ENCODE data around the gene PGP. TPM values are rescaled to one million over a fixed set of nuclear protein-coding genes. Genes with fewer than 3 reads are reported as not detected.

The PGP gene
- total RNA-seq, 1 experiment from 2014 or later = 45.0 TPM

DNA sequence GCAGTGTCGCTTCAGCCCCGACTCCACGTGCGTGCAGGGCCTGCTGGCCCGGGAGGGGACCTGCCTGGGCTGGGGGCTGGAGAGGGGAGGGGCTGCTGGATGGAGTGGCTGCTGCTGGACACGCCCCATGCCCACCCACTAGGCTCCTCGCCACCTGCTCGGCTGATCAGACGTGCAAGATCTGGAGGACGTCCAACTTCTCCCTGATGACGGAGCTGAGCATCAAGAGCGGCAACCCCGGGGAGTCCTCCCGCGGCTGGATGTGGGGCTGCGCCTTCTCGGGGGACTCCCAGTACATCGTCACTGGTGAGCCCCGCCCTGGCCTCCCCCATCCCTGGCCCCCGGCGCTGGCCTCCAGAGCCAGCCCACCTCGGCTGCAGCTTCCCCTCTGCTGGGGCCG, 6.3 kb downstream of the PGP start:
- H3K4me1 Mint-ChIP-seq (ENCODE audit: low read depth, unreplicated experiment) = peaks cover 47% of the 10 kb centered on the region
- H3K4me3 Mint-ChIP-seq (ENCODE audit: low read depth, unreplicated experiment) = no peak overlapping the region
- H3K27ac Mint-ChIP-seq (ENCODE audit: unreplicated experiment) = no peak overlapping the region
- no TSS peak for BruUV-seq (replicated peaks)
- no peaks in the 10 kb centered on the region for H3K27me3 Mint-ChIP-seq (ENCODE audit: unreplicated experiment)
- H3K9me3 Mint-ChIP-seq (ENCODE audit: low read depth, unreplicated experiment) = no peaks in the 10 kb centered on the region
- DNase-seq = no peak
- TF ChIP-seq, protein P1, sequence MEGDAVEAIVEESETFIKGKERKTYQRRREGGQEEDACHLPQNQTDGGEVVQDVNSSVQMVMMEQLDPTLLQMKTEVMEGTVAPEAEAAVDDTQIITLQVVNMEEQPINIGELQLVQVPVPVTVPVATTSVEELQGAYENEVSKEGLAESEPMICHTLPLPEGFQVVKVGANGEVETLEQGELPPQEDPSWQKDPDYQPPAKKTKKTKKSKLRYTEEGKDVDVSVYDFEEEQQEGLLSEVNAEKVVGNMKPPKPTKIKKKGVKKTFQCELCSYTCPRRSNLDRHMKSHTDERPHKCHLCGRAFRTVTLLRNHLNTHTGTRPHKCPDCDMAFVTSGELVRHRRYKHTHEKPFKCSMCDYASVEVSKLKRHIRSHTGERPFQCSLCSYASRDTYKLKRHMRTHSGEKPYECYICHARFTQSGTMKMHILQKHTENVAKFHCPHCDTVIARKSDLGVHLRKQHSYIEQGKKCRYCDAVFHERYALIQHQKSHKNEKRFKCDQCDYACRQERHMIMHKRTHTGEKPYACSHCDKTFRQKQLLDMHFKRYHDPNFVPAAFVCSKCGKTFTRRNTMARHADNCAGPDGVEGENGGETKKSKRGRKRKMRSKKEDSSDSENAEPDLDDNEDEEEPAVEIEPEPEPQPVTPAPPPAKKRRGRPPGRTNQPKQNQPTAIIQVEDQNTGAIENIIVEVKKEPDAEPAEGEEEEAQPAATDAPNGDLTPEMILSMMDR (IDR thresholded peaks at IDR 0.05; ENCODE audit: unreplicated experiment) = no peak
- CTCF ChIA-PET = no interaction called here
- H3K36me3 Mint-ChIP-seq (ENCODE audit: insufficient read depth, unreplicated experiment) = peaks cover 87% of the 10 kb centered on the region
- intact Hi-C loops (cut with micrococcal nuclease; ENCODE audit: unreplicated experiment) = no loop called here

DNA sequence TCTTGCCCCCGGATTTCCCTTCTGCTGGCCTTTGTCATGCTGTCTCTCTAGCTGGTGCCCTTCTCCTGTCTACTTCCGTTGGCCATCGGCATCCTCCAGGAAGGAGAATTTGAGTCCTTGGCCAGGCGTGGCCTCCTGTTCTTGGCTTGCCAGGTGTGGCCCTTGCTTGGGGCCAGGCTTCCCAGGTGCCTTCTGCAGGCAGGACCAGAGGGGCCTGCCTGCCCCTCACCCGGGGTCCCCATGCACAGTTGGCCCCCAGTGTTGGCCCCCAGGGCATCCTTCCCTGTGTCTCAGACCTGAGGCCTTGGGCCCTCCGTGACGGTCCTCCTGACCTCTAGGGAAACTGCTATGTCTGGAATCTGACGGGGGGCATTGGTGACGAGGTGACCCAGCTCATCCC, 6.8 kb downstream of the PGP start:
- DNase-seq = no peak
- Mint-ChIP-seq H3K4me1 (ENCODE audit: low read depth, unreplicated experiment) (peaks cover 42% of the 10 kb centered on the region), H3K4me3 (ENCODE audit: low read depth, unreplicated experiment) (peak overlapping the region; percentile 17), H3K9me3 (ENCODE audit: low read depth, unreplicated experiment) (no peaks in the 10 kb centered on the region), H3K27me3 (ENCODE audit: unreplicated experiment) (no peaks in the 10 kb centered on the region), H3K36me3 (ENCODE audit: insufficient read depth, unreplicated experiment) (peaks cover 83% of the 10 kb centered on the region), H3K27ac (ENCODE audit: unreplicated experiment) (no peak overlapping the region)
- intact Hi-C loops (cut with micrococcal nuclease; ENCODE audit: unreplicated experiment) = no loop called here
- BruUV-seq (replicated peaks) = no TSS peak
- CTCF ChIA-PET = no interaction called here
- TF ChIP-seq, protein P1 (IDR thresholded peaks at IDR 0.05; ENCODE audit: unreplicated experiment) = no peak

DNA sequence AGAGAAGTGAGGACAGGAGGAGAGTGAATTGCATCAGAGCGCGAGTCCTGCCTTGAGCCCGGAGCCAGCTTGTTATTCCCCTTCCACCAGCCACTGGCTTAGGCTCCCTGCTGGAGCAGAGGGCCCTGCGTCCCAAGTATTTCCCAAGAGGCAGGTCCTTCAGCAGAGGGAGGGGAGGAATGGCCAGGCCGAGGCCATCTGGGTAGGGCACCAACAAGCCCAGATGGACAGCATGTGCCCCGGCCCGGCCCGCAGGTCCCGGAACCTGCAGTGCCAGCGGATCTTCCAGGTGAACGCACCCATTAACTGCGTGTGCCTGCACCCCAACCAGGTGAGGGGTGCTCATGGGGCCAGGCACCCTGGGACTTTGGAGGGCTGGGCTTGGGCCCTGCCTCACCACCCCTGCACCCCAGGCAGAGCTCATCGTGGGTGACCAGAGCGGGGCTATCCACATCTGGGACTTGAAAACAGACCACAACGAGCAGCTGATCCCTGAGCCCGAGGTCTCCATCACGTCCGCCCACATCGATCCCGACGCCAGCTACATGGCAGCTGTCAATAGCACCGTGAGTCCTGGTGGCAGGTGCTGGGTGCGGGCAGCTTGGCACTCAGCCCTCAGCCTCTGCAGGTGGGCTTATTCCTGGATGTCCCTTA, 7.7 kb downstream of the PGP start:
- intact Hi-C loops (cut with micrococcal nuclease; ENCODE audit: unreplicated experiment) = no loop called here
- no TSS peak for BruUV-seq (replicated peaks)
- no peak for DNase-seq
- Mint-ChIP-seq H3K36me3 (ENCODE audit: insufficient read depth, unreplicated experiment) (peaks cover 73% of the 10 kb centered on the region), H3K27ac (ENCODE audit: unreplicated experiment) (no peak overlapping the region), H3K27me3 (ENCODE audit: unreplicated experiment) (peaks cover 8% of the 10 kb centered on the region), H3K9me3 (ENCODE audit: low read depth, unreplicated experiment) (no peaks in the 10 kb centered on the region), H3K4me3 (ENCODE audit: low read depth, unreplicated experiment) (peak overlapping the region; percentile 80), H3K4me1 (ENCODE audit: low read depth, unreplicated experiment) (peaks cover 33% of the 10 kb centered on the region)
- TF ChIP-seq, protein P1 (IDR thresholded peaks at IDR 0.05; ENCODE audit: unreplicated experiment) = no peak
- CTCF ChIA-PET = no interaction called here

DNA sequence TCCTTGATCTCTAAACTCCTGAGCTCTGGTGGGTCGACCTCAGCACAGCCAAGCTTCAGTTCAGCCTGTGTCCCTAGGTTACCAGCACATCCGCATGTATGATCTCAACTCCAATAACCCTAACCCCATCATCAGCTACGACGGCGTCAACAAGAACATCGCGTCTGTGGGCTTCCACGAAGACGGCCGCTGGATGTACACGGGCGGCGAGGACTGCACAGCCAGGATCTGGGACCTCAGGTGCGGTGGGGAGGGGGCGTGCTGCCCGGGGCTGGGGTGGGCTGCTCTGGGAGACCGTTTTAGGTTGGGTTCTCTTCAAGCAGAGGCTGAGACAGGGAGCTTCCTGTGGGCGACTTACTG, 8.2 kb downstream of the PGP start:
- TSS peak; percentile 44 for BruUV-seq (replicated peaks)
- peak overlapping the region; percentile 53 for H3K27ac Mint-ChIP-seq (ENCODE audit: unreplicated experiment)
- TF ChIP-seq, protein P1 (IDR thresholded peaks at IDR 0.05; ENCODE audit: unreplicated experiment) = no peak
- intact Hi-C loops (cut with micrococcal nuclease; ENCODE audit: unreplicated experiment) = no loop called here
- H3K36me3 Mint-ChIP-seq (ENCODE audit: insufficient read depth, unreplicated experiment) = peaks cover 68% of the 10 kb centered on the region
- peaks cover 28% of the 10 kb centered on the region for H3K4me1 Mint-ChIP-seq (ENCODE audit: low read depth, unreplicated experiment)
- no peak for DNase-seq
- CTCF ChIA-PET = interaction anchor here (0.5 kb wide), 1 partner anchor 16 kb away, joined by 5 read pairs; no protein-coding TSS in a partner anchor
- peaks cover 14% of the 10 kb centered on the region for H3K27me3 Mint-ChIP-seq (ENCODE audit: unreplicated experiment)
- peak overlapping the region; percentile 80 for H3K4me3 Mint-ChIP-seq (ENCODE audit: low read depth, unreplicated experiment)
- H3K9me3 Mint-ChIP-seq (ENCODE audit: low read depth, unreplicated experiment) = no peaks in the 10 kb centered on the region

Measured in Calu3 (cell line).